ENCODE results near the gene NXNL1. TPM values are rescaled to one million over a fixed set of nuclear protein-coding genes. Genes with fewer than 3 reads are reported as not detected.
A peak's percentile ranks its signal among the peaks of the same experiment; 100 is the strongest.

The NXNL1 gene
- total RNA-seq, 1 donor from 2014 or later = not detected

DNA sequence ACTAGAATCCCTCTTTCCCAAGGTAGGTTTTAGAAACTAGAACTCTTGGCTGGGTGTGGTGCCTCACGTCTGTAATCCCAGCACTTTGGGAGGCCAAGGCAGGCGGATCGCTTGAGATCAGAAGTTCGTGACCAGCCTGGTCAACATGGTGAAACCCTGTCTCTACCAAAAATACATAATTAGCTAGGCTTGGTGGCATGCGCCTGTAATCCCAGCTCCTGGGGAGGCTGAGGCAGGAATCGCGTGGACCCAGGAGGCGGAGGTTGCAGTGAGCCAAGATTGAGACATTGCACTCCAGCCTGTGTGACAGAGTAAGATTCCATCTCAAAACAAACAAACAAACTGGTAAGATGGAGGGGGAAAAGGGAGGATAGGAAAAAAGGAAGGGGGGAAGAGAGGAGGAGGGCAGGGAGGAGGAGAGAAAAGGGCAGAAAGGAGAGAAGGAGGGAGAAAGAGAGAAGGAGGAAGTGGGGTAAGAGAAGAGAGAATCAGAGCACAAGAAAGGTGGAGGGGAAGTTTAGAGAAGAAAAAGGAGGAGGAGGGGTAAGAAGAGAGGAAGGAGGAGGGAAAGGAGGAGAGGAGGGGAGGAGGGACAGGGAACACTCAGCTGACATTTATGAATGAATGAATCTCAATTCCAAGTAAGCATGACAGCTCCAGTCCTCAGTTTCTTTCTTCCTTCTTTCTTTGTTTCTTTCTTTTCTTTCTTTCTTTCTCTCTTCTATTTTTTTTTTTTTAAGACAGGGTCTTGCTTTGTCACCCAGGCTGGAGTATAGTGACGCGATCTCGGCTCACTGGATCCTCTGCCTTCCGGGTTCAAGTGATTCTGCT, 7.0 kb upstream of the NXNL1 start:
- TF ChIP-seq, protein P1, sequence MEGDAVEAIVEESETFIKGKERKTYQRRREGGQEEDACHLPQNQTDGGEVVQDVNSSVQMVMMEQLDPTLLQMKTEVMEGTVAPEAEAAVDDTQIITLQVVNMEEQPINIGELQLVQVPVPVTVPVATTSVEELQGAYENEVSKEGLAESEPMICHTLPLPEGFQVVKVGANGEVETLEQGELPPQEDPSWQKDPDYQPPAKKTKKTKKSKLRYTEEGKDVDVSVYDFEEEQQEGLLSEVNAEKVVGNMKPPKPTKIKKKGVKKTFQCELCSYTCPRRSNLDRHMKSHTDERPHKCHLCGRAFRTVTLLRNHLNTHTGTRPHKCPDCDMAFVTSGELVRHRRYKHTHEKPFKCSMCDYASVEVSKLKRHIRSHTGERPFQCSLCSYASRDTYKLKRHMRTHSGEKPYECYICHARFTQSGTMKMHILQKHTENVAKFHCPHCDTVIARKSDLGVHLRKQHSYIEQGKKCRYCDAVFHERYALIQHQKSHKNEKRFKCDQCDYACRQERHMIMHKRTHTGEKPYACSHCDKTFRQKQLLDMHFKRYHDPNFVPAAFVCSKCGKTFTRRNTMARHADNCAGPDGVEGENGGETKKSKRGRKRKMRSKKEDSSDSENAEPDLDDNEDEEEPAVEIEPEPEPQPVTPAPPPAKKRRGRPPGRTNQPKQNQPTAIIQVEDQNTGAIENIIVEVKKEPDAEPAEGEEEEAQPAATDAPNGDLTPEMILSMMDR (IDR thresholded peaks at IDR 0.05; ENCODE audit: insufficient read depth, low read length, severe bottlenecking) = no peak
- no peak overlapping the region for H3K4me3 ChIP-seq (ENCODE audit: low read depth, low read length)
- DNase-seq (ENCODE audit: low read depth) (no peak), FAIRE-seq (no peak)
- no peaks in the 10 kb centered on the region for H3K27me3 ChIP-seq (ENCODE audit: control insufficient read depth, insufficient read depth, low read length)
- no peaks in the 10 kb centered on the region for H3K36me3 ChIP-seq (ENCODE audit: control insufficient read depth, insufficient read depth, low read length)

DNA sequence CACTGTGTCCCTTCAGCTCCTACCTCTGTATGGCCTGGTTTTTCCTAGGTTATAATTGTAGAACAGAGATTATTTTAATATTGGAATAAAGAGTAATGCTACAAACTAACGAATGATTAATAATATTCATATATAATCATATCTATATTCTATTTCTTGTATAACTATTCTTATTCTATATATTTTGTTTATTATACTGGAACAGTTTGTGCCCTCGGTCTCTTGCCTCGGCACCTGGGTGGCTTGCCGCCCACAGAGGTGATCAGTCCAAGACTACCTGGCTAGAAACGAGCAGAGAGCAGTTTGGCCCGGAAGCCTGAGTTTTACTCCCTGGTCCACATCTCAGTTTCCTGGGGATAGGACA, 5.7 kb upstream of the NXNL1 start:
- FAIRE-seq (no peak), DNase-seq (ENCODE audit: low read depth) (no peak)
- H3K4me3 ChIP-seq (ENCODE audit: low read depth, low read length) = no peak overlapping the region
- H3K27me3 ChIP-seq (ENCODE audit: control insufficient read depth, insufficient read depth, low read length) = no peaks in the 10 kb centered on the region
- H3K36me3 ChIP-seq (ENCODE audit: control insufficient read depth, insufficient read depth, low read length) = no peaks in the 10 kb centered on the region
- TF ChIP-seq, protein P1 (IDR thresholded peaks at IDR 0.05; ENCODE audit: insufficient read depth, low read length, severe bottlenecking) = no peak

DNA sequence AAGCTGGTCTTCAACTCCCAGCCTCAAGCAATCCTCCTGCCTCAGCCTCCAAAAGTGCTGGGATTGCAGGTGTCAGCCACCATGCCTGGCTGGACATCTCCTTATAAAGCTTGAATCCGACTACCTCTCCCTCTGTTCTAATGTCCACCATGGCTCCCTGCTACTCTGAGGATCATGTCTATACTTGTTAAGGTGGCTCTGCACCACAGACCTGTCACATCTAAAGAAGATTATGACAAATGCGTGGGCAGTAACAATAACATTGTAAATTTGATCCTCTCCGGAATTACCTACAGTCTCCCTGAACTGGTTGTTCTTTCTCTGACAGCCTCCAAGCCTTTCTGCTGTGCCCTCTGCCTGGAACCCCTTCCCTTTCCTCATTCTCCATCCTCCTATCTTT, 1.8 kb downstream of the NXNL1 start:
- Histone ChIP-seq H3K36me3 (ENCODE audit: control insufficient read depth, insufficient read depth, low read length) (no peaks in the 10 kb centered on the region), H3K4me3 (ENCODE audit: low read depth, low read length) (no peak overlapping the region), H3K27me3 (ENCODE audit: control insufficient read depth, insufficient read depth, low read length) (peaks cover 12% of the 10 kb centered on the region)
- TF ChIP-seq, protein P1 (IDR thresholded peaks at IDR 0.05; ENCODE audit: insufficient read depth, low read length, severe bottlenecking) = no peak
- DNase-seq (ENCODE audit: low read depth) = peak; percentile 49
- FAIRE-seq = no peak

DNA sequence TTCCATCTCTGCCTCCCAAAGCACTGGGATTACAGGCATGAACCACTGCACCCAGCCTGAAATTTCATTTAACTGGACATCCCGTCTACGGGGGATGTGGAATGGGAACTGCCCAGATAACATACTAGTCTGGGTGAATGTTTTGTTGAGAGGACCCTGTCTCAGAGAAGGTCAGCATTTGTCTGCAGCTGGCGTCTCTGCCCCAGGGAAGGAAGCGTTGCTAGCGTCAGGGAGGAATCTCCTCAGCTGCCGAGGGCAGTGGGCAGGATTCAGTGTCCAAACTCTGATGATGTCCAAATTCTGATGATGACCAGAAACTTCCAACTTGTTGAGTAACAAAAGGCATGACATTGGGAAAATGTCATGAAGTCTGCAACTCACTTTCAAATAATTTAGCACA, 3.1 kb downstream of the NXNL1 start:
- H3K27me3 ChIP-seq (ENCODE audit: control insufficient read depth, insufficient read depth, low read length) = peaks cover 12% of the 10 kb centered on the region
- no peak for DNase-seq (ENCODE audit: low read depth)
- FAIRE-seq = peak; percentile 7

DNA sequence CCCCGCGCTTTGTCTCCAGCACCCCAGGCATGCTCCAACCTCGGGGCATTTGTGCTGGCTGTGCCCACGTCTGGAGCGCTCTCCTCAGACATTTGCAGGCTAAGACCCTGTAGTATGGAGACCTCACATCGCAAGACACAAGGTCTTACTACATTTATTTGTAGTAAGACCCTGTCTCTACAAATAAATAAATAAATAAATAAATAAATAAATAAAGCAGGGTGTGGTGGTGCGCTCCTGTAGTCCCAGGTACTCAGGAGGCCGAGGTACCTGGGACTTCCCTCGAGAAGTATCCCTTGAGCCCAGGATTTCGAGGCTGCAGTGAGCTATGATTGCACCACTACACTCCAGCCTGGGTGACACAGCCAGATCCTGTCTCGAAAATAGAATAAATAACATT, 4.6 kb downstream of the NXNL1 start:
- H3K36me3 ChIP-seq (ENCODE audit: control insufficient read depth, insufficient read depth, low read length) = no peaks in the 10 kb centered on the region
- peaks cover 12% of the 10 kb centered on the region for H3K27me3 ChIP-seq (ENCODE audit: control insufficient read depth, insufficient read depth, low read length)
- no peak for FAIRE-seq
- H3K4me3 ChIP-seq (ENCODE audit: low read depth, low read length) = no peak overlapping the region
- TF ChIP-seq, protein P1 (IDR thresholded peaks at IDR 0.05; ENCODE audit: insufficient read depth, low read length, severe bottlenecking) = no peak
- DNase-seq (ENCODE audit: low read depth) = no peak

More for the DNA sequence above, 3.1 kb downstream of the NXNL1 start:
- TF ChIP-seq, protein P1 (IDR thresholded peaks at IDR 0.05; ENCODE audit: insufficient read depth, low read length, severe bottlenecking) = no peak
- Histone ChIP-seq H3K4me3 (ENCODE audit: low read depth, low read length) (no peak overlapping the region), H3K36me3 (ENCODE audit: control insufficient read depth, insufficient read depth, low read length) (no peaks in the 10 kb centered on the region)

Data from bronchial epithelial cell (primary cell).